HCT116 (cell line): ENCODE measurements around the gene SGSM2. TPM values are rescaled to one million over a fixed set of nuclear protein-coding genes. Genes with fewer than 3 reads are reported as not detected.

Source experiments
- ATAC-seq: fragments of 200-7000 bp; cut with Tn5 transposase; 2 replicates; pipeline ENCODE4 v1.9.1; 2020; ENCODE audit warnings: mild to moderate bottlenecking, moderate library complexity
- BruUV-seq: library from RNA; stranded (reverse); fragments of 400-500 nt; replicated peaks from 2 replicates; lab custom pipeline; 2021; lab: Mats Ljungman, UMichigan
- CTCF ChIA-PET: fragments of 300-600 bp; sonication (Branson Sonifier 250); formaldehyde crosslinking; loops from one replicate; lab custom pipeline; 2021; ENCODE audit warnings: antibody characterized with exemption; lab: Charles Lee
- POLR2A ChIA-PET: fragments of 300-600, 350-600 bp; sonication (Branson Sonifier 250); formaldehyde crosslinking; loops from one replicate; lab custom pipeline; 2021; ENCODE audit warnings: antibody characterized with exemption; lab: Charles Lee
- RAD21 ChIA-PET, 2 experiments: fragments of 300-600 bp; sonication (Branson Sonifier 250); formaldehyde crosslinking; loops; one replicate each; lab custom pipeline; 2023; ENCODE audit warnings: low total read pairs in 2 of 2; ENCODE audit not compliant: uncharacterized antibody in 2 of 2, unreplicated experiment in 2 of 2, low non-redundant PET in 1 of 2; lab: Charles Lee
- DNase-seq: peaks from one replicate; pipeline ENCODE4 v3.0.0-alpha.2; 2010; ENCODE audit warnings: low read depth, low spot score
- H2AFZ ChIP-seq: fragments of 200-600 bp; shearing (Covaris generic), sonication (generic); 2 replicates; pipeline ENCODE4 v1.6.1; 2017; ENCODE audit warnings: low read depth, mixed run types, mixed read lengths, antibody characterized with exemption, low read length; ENCODE audit not compliant: poor library complexity, severe bottlenecking
- H3K27ac ChIP-seq: 2 replicates; pipeline ENCODE4 v1.5.1; 2012; ENCODE audit warnings: low read depth, low read length
- H3K27me3 ChIP-seq: fragments of 200-600 bp; sonication (generic); 2 replicates; pipeline ENCODE4 v1.6.1; 2016; ENCODE audit warnings: mixed run types, low read length, mixed read lengths; ENCODE audit not compliant: insufficient read depth
- H3K36me3 ChIP-seq, 2 experiments: fragments of 200-500 bp in 1 of 2; fragments of 200-600 bp in 1 of 2; sonication (Bioruptor generic) in 1 of 2; sonication (generic) in 1 of 2; 2 replicates each; pipeline versions ENCODE4 v1.5.1 to v1.6.1; 2014 to 2016; ENCODE audit warnings: low read length in 2 of 2, inconsistent platforms in 1 of 2, mixed read lengths in 1 of 2, mixed run types in 1 of 2; ENCODE audit not compliant: insufficient read depth in 2 of 2, control insufficient read depth in 1 of 2
- H3K4me1 ChIP-seq, 2 experiments: fragments of 200-600 bp in 1 of 2; sonication (generic) in 1 of 2; 2 replicates each; pipeline versions ENCODE4 v1.5.1 to v1.6.1; 2012 to 2017; ENCODE audit warnings: low read length in 2 of 2, inconsistent platforms in 1 of 2, mild to moderate bottlenecking in 1 of 2, mixed read lengths in 1 of 2, mixed run types in 1 of 2, moderate library complexity in 1 of 2; ENCODE audit not compliant: insufficient read depth in 2 of 2, control insufficient read depth in 1 of 2
- H3K4me2 ChIP-seq: fragments of 200-600 bp; sonication (generic); 2 replicates; pipeline ENCODE4 v1.6.1; 2017; ENCODE audit warnings: mixed run types, low read length, mixed read lengths
- H3K4me3 ChIP-seq, 2 experiments: fragments of 200-600 bp in 1 of 2; sonication (generic) in 1 of 2; replicated peaks in 1 of 2; 2 replicates each; pipeline ENCODE4 v1.5.1; 2011 to 2016; ENCODE audit warnings: low read length in 2 of 2, control low read depth in 1 of 2, low read depth in 1 of 2, mild to moderate bottlenecking in 1 of 2, mixed read lengths in 1 of 2, mixed run types in 1 of 2
- H3K79me2 ChIP-seq: fragments of 200-600 bp; sonication (generic); 2 replicates; pipeline ENCODE4 v1.6.1; 2017; ENCODE audit warnings: mild to moderate bottlenecking, mixed run types, low read length, moderate library complexity, mixed read lengths; ENCODE audit not compliant: insufficient read depth
- H3K9ac ChIP-seq: fragments of 200-600 bp; sonication (generic); 2 replicates; pipeline ENCODE4 v1.6.1; 2016; ENCODE audit warnings: low read length, mixed read lengths
- H3K9me2 ChIP-seq: fragments of 200-600 bp; sonication (generic), shearing (Covaris generic); 2 replicates; pipeline ENCODE4 v1.6.1; 2017; ENCODE audit warnings: mixed run types, mild to moderate bottlenecking, moderate library complexity; ENCODE audit not compliant: insufficient read depth
- H3K9me3 ChIP-seq, 2 experiments: fragments of 200-500 bp in 1 of 2; fragments of 200-600 bp in 1 of 2; sonication (Bioruptor generic) in 1 of 2; sonication (generic) in 1 of 2; 2 replicates each; pipeline ENCODE4 v1.6.1; 2014 to 2017; ENCODE audit warnings: low read length in 2 of 2, mixed read lengths in 2 of 2, inconsistent platforms in 1 of 2, low read depth in 1 of 2, mild to moderate bottlenecking in 1 of 2, mixed run types in 1 of 2, moderate library complexity in 1 of 2; ENCODE audit not compliant: control insufficient read depth in 1 of 2, insufficient read depth in 1 of 2
- H4K20me1 ChIP-seq: fragments of 200-600 bp; sonication (generic), shearing (Covaris generic); 2 replicates; pipeline ENCODE4 v1.6.1; 2017; ENCODE audit warnings: mixed run types, mild to moderate bottlenecking, moderate library complexity; ENCODE audit not compliant: insufficient read depth
- CBX3 ChIP-seq: IDR thresholded peaks from 2 replicates; pipeline ENCODE4 v1.6.1; 2012; ENCODE audit warnings: low read depth
- CTCF ChIP-seq, 3 experiments: fragments of 200-600 bp in 1 of 3; sonication (generic) in 1 of 3; IDR thresholded peaks in 2 of 3; conservative IDR thresholded peaks in 1 of 3; 2 replicates each; pipeline ENCODE4 v1.5.1; 2012 to 2017; ENCODE audit warnings: low read depth in 2 of 3, low read length in 2 of 3, antibody characterized with exemption in 1 of 3, borderline replicate concordance in 1 of 3, control low read depth in 1 of 3, mild to moderate bottlenecking in 1 of 3, mixed read lengths in 1 of 3, mixed run types in 1 of 3, moderate library complexity in 1 of 3; ENCODE audit not compliant: insufficient read depth in 1 of 3
- JUND ChIP-seq: IDR thresholded peaks from 2 replicates; pipeline ENCODE4 v1.6.1; 2012
- REST ChIP-seq: IDR thresholded peaks from 2 replicates; pipeline ENCODE4 v1.6.1; 2012; ENCODE audit warnings: low read depth
- SP1 ChIP-seq: IDR thresholded peaks from 2 replicates; pipeline ENCODE4 v1.6.1; 2012; ENCODE audit warnings: low read depth
- intact Hi-C: fragments of 100-400 bp; cut with micrococcal nuclease; formaldehyde crosslinking; loops from 2 replicates; pipeline ENCODE4 v1.10.0; 2022
- total RNA-seq: library from RNA; stranded (reverse); gene quantifications from one replicate; pipeline ENCODE4 v1.2.1, GENCODE V29; 2021; ENCODE audit not compliant: unreplicated experiment

The SGSM2 gene
- total RNA-seq, 1 experiment from 2014 or later: 68.1 TPM

- Histone ChIP-seq H4K20me1 (no peaks in the 10 kb centered on the region), H3K9ac (no peak overlapping the region), H3K27ac (no peak overlapping the region), H3K79me2 (no peaks in the 10 kb centered on the region), H3K4me1 (no peaks in the 10 kb centered on the region), H3K9me3 (no peaks in the 10 kb centered on the region), H3K27me3 (no peaks in the 10 kb centered on the region), H3K4me3 (no peak overlapping the region), H3K4me2 (no peak overlapping the region), H3K36me3 (peaks cover 3 to 4% of the 10 kb centered on the region in 2 experiments; a peak in 3 of 4 replicates), H3K9me2 (no peaks in the 10 kb centered on the region), H2AFZ (no peak overlapping the region)
- TF ChIP-seq CTCF (IDR thresholded peaks at IDR 0.05 in 2 of 3, conservative IDR thresholded peaks at IDR 0.05 in 1 of 3; ENCODE audit: borderline replicate concordance in 1 of 3, insufficient read depth in 1 of 3, low read depth in 2 of 3, low read length in 2 of 3) (no peak), REST (no peak), SP1 (no peak), CBX3 (no peak), JUND (no peak)
- RAD21 ChIA-PET: no interaction called here
- no peak for DNase-seq
- intact Hi-C loops: no loop called here
- POLR2A ChIA-PET: no interaction called here
- CTCF ChIA-PET: no interaction called here
- ATAC-seq: no peak
- BruUV-seq: no TSS peak
Measured at GRCh38 chr17:2374549-2375285, 37.4 kb downstream of the SGSM2 start.
